Neutrophil (primary cell): ENCODE measurements around the gene POLR3C.
"Not testable (repeated sequence)": the region's sequence is repeated elsewhere in the genome, so short reads cannot be mapped to it uniquely, and the experiment has no call there.

Experiments
- H3K27ac ChIP-seq: fragments of 200-600 bp; sonication (generic); 2 replicates; pipeline ENCODE4 v1.5.1; 2016; ENCODE audit warnings: mild to moderate bottlenecking, moderate library complexity
- H3K27me3 ChIP-seq: fragments of 200-600 bp; sonication (generic); 2 replicates; pipeline ENCODE4 v1.6.0; 2016; ENCODE audit warnings: mild to moderate bottlenecking
- H3K36me3 ChIP-seq: fragments of 200-600 bp; sonication (generic); 2 replicates; pipeline ENCODE4 v1.5.1; 2017
- H3K4me1 ChIP-seq, 2 experiments: fragments of 200-600 bp in 1 of 2; sonication (generic) in 1 of 2; 1 replicate in 1 of 2; 2 replicates in 1 of 2; pipeline versions ENCODE4 v1.5.1 to v1.6.1; 2013 to 2016; ENCODE audit warnings: low read depth in 1 of 2, low read length in 1 of 2, mild to moderate bottlenecking in 1 of 2, moderate library complexity in 1 of 2; ENCODE audit not compliant: control insufficient read depth in 1 of 2, insufficient read depth in 1 of 2
- H3K4me3 ChIP-seq, 2 experiments: fragments of 200-600 bp in 1 of 2; sonication (generic) in 1 of 2; 1 replicate in 1 of 2; 2 replicates in 1 of 2; pipeline ENCODE4 v1.5.1; 2013 to 2016; ENCODE audit warnings: low read depth in 1 of 2, low read length in 1 of 2, mild to moderate bottlenecking in 1 of 2, moderate library complexity in 1 of 2
- H3K9me3 ChIP-seq: fragments of 200-600 bp; sonication (generic); 2 replicates; pipeline ENCODE4 v1.5.1; 2016
- TF ChIP-seq, protein P1 (sequence below): fragments of 200-600 bp; sonication (generic); IDR thresholded peaks from 2 replicates; pipeline ENCODE4 v1.5.1; 2016; ENCODE audit warnings: antibody characterized with exemption

POLR3C gene

GRCh38 chr1:145784409-145784808 lies 39.6 kb upstream of the POLR3C start:
- TF ChIP-seq, protein P1, sequence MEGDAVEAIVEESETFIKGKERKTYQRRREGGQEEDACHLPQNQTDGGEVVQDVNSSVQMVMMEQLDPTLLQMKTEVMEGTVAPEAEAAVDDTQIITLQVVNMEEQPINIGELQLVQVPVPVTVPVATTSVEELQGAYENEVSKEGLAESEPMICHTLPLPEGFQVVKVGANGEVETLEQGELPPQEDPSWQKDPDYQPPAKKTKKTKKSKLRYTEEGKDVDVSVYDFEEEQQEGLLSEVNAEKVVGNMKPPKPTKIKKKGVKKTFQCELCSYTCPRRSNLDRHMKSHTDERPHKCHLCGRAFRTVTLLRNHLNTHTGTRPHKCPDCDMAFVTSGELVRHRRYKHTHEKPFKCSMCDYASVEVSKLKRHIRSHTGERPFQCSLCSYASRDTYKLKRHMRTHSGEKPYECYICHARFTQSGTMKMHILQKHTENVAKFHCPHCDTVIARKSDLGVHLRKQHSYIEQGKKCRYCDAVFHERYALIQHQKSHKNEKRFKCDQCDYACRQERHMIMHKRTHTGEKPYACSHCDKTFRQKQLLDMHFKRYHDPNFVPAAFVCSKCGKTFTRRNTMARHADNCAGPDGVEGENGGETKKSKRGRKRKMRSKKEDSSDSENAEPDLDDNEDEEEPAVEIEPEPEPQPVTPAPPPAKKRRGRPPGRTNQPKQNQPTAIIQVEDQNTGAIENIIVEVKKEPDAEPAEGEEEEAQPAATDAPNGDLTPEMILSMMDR, result no peak
- H3K27ac ChIP-seq, result no peak overlapping the region
- no peaks in the 10 kb centered on the region for H3K4me1 ChIP-seq
- no peaks in the 10 kb centered on the region for H3K27me3 ChIP-seq
- peaks cover 8% of the 10 kb centered on the region for H3K36me3 ChIP-seq
- no peak overlapping the region for H3K4me3 ChIP-seq
- H3K9me3 ChIP-seq, result no peaks in the 10 kb centered on the region

DNA sequence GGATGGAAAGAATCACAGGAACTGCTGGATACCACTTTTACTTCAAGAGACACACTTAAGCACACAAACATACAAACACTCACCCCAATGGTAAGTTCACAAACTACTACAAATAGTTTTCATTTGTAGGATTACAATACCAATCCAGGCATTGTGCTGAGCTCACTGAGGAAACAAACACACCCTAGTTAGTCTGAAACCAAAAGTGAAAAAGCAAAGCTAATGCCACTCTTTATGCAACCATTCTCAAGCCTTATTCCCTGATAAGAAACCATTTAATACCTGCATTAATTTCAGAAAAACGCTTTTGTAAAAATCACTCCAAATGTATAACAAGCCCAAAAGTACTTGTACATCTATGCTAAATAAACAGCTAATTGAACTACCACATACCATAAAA lies 38.5 kb upstream of the POLR3C start:
- Histone ChIP-seq H3K27me3 (no peaks in the 10 kb centered on the region), H3K36me3 (peaks cover 8% of the 10 kb centered on the region), H3K27ac (no peak overlapping the region), H3K4me1 (no peaks in the 10 kb centered on the region), H3K9me3 (no peaks in the 10 kb centered on the region), H3K4me3 (no peak overlapping the region)
- TF ChIP-seq, protein P1, result no peak

DNA sequence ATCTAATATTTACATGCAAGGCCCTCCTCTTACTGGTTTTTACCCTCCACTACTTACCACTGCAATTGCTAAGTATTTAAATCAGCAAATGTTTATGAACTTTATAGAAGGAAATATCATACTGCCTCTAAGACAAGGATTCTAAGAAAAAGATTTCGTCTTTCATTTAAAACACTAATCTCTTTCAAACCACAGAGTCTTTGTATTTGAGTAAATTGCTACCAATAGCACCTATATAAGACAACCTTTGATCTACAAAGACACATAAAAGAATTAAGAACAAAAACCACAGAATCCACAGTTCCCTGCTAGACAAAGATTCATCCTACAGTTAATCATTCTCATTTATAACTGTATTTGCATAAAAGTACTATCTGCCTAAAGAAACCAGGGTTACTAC lies 37.7 kb upstream of the POLR3C start:
- Histone ChIP-seq H3K27ac (no peak overlapping the region), H3K4me1 (no peaks in the 10 kb centered on the region), H3K36me3 (peaks cover 8% of the 10 kb centered on the region), H3K4me3 (no peak overlapping the region), H3K27me3 (no peaks in the 10 kb centered on the region), H3K9me3 (no peaks in the 10 kb centered on the region)
- TF ChIP-seq, protein P1, result no peak

- H3K36me3 ChIP-seq, result no peaks in the 10 kb centered on the region
- TF ChIP-seq, protein P1, result no peak
- no peak overlapping the region for H3K27ac ChIP-seq
- H3K27me3 ChIP-seq, result no peaks in the 10 kb centered on the region
- H3K9me3 ChIP-seq, result no peaks in the 10 kb centered on the region
- no peak overlapping the region for H3K4me3 ChIP-seq
- no peaks in the 10 kb centered on the region for H3K4me1 ChIP-seq
Observed at GRCh38 chr1:145788580-145788979, 35.4 kb upstream of the POLR3C start.

DNA sequence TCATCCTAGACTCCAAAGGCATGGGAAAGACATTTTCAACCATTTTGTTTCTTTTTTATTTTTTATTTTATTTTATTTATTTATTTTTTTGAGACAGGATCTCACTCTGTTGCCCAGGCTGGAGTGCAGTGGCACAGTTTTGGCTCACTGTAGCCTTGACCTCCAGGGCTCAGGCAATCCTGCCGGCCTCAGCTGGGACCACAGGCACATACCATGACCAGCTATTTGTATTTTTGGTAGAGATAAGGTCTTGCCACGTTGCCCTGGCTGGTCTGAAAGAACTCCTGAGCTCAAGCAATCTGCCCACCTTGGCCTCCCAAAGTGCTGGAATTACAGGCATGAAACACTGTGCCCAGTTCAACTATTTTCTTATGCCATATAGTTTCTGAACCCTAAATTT lies 32.1 kb upstream of the POLR3C start:
- H3K36me3 ChIP-seq, H3K4me1 ChIP-seq, H3K4me3 ChIP-seq, H3K9me3 ChIP-seq, H3K27ac ChIP-seq, H3K27me3 ChIP-seq: not testable (repeated sequence)

DNA sequence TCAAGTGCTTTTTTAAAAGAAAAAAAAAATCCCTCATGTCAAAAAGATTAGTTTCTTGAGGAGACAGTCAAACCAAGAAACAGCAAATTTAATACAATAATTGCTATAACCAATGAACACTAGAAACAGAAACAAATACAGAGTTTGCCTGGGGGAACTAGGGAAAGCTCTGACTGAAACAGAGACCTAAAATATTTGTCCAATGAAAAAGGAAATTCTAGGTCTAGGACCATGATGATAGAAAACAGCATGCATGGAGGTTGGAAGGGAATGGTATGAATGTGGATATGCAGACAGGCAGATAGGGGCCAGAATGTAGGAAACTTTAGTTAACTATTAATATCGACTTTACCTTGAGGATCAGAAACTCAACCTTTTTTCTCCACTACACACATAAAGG lies 31.5 kb upstream of the POLR3C start:
- no peak overlapping the region for H3K27ac ChIP-seq
- H3K9me3 ChIP-seq, result peaks cover 4% of the 10 kb centered on the region
- TF ChIP-seq, protein P1, result no peak
- no peaks in the 10 kb centered on the region for H3K4me1 ChIP-seq
- no peaks in the 10 kb centered on the region for H3K27me3 ChIP-seq
- no peak overlapping the region for H3K4me3 ChIP-seq
- no peaks in the 10 kb centered on the region for H3K36me3 ChIP-seq
